ENCODE measurements around the gene ACSM2A. TPM values are rescaled to one million over a fixed set of nuclear protein-coding genes. Genes with fewer than 3 reads are reported as not detected.
"Not testable (repeated sequence)": the region's sequence is repeated elsewhere in the genome, so short reads cannot be mapped to it uniquely, and the experiment has no call there.

The ACSM2A gene
- total RNA-seq, 2 experiments from 2014 or later, result not detected

DNA sequence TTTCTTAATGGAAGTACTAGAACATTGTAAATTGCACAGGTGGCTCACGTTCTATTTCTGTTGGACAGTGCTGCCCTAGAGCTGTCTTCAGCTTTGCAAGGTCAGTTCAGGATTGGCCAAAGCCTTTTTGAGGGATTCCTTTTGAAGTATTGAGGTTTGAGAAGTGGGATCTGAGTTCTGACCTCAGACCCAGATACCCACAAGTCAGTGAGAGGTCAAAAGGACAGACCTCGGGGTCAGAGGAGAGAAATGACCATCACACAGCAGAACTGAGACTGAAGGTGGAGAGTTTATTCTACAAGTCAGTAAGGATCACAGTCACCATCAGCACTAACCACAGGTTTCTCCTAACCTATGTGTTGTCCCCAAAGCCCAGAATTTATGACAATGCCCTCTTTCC, 40.3 kb upstream of the ACSM2A start:
- Mint-ChIP-seq H3K4me3 (no peak overlapping the region), H3K9me3 (no peaks in the 10 kb centered on the region), H3K27ac (no peak overlapping the region), H3K36me3 (ENCODE audit: low read depth) (no peaks in the 10 kb centered on the region), H3K4me1 (ENCODE audit: low read depth) (no peaks in the 10 kb centered on the region), H3K27me3 (peaks cover 6% of the 10 kb centered on the region)
- no peak for DNase-seq
- TF ChIP-seq, protein P1, sequence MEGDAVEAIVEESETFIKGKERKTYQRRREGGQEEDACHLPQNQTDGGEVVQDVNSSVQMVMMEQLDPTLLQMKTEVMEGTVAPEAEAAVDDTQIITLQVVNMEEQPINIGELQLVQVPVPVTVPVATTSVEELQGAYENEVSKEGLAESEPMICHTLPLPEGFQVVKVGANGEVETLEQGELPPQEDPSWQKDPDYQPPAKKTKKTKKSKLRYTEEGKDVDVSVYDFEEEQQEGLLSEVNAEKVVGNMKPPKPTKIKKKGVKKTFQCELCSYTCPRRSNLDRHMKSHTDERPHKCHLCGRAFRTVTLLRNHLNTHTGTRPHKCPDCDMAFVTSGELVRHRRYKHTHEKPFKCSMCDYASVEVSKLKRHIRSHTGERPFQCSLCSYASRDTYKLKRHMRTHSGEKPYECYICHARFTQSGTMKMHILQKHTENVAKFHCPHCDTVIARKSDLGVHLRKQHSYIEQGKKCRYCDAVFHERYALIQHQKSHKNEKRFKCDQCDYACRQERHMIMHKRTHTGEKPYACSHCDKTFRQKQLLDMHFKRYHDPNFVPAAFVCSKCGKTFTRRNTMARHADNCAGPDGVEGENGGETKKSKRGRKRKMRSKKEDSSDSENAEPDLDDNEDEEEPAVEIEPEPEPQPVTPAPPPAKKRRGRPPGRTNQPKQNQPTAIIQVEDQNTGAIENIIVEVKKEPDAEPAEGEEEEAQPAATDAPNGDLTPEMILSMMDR (IDR thresholded peaks at IDR 0.05), result no peak
- ChIA-PET CTCF (no interaction called here), POLR2A (no interaction called here)
- ATAC-seq, result no peak
- intact Hi-C loops (cut with micrococcal nuclease), result no loop called here

- Mint-ChIP-seq H3K27ac (no peak overlapping the region), H3K4me1 (ENCODE audit: low read depth) (no peaks in the 10 kb centered on the region), H3K9me3 (no peaks in the 10 kb centered on the region), H3K4me3 (no peak overlapping the region), H3K36me3 (ENCODE audit: low read depth) (no peaks in the 10 kb centered on the region), H3K27me3 (peaks cover 6% of the 10 kb centered on the region)
- ChIA-PET CTCF (no interaction called here), POLR2A (no interaction called here)
- no peak for ATAC-seq
- TF ChIP-seq, protein P1 (IDR thresholded peaks at IDR 0.05), result no peak
- intact Hi-C loops (cut with micrococcal nuclease), result no loop called here
- no peak for DNase-seq
Measured at GRCh38 chr16:20415541-20415940, 35.8 kb upstream of the ACSM2A start.

GRCh38 chr16:20419093-20419492, 32.2 kb upstream of the ACSM2A start:
- H3K27ac Mint-ChIP-seq; H3K27me3 Mint-ChIP-seq; POLR2A ChIA-PET; intact Hi-C loops (cut with micrococcal nuclease); H3K9me3 Mint-ChIP-seq; ATAC-seq; H3K4me1 Mint-ChIP-seq (ENCODE audit: low read depth); H3K36me3 Mint-ChIP-seq (ENCODE audit: low read depth); DNase-seq; H3K4me3 Mint-ChIP-seq; CTCF ChIA-PET: not testable (repeated sequence)

- H3K9me3 Mint-ChIP-seq, H3K27me3 Mint-ChIP-seq, CTCF ChIA-PET: not testable (repeated sequence)
Measured at GRCh38 chr16:20421748-20422147, 29.6 kb upstream of the ACSM2A start.

DNA sequence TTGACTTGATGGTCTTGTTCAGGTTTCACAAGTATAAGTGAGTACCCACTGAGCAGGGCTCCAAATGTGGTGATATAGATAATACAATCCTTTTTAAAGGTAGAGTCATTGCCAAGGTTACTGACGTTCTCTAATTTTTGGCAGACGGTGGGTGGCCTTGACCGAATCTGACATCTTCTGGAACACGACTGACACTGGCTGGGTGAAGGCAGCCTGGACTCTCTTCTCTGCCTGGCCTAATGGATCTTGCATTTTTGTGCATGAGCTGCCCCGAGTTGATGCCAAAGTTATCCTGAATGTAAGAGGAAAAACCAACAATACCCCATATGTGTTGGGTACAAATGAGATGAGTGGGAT, 27.6 kb upstream of the ACSM2A start:
- H3K9me3 Mint-ChIP-seq; intact Hi-C loops (cut with micrococcal nuclease); ATAC-seq; H3K27ac Mint-ChIP-seq; POLR2A ChIA-PET; CTCF ChIA-PET; H3K4me3 Mint-ChIP-seq; H3K4me1 Mint-ChIP-seq (ENCODE audit: low read depth); DNase-seq; H3K36me3 Mint-ChIP-seq (ENCODE audit: low read depth); H3K27me3 Mint-ChIP-seq: not testable (repeated sequence)

More at GRCh38 chr16:20421748-20422147, 29.6 kb upstream of the ACSM2A start:
- DNase-seq; H3K36me3 Mint-ChIP-seq (ENCODE audit: low read depth); H3K4me1 Mint-ChIP-seq (ENCODE audit: low read depth); ATAC-seq; H3K27ac Mint-ChIP-seq; intact Hi-C loops (cut with micrococcal nuclease); POLR2A ChIA-PET; H3K4me3 Mint-ChIP-seq: not testable (repeated sequence)

GRCh38 chr16:20424129-20424866, 27.0 kb upstream of the ACSM2A start:
- no peaks in the 10 kb centered on the region for H3K9me3 Mint-ChIP-seq
- DNase-seq (no peak), ATAC-seq (no peak)
- no peak overlapping the region for H3K27ac Mint-ChIP-seq
- H3K36me3 Mint-ChIP-seq (ENCODE audit: low read depth), result no peaks in the 10 kb centered on the region
- no peaks in the 10 kb centered on the region for H3K4me1 Mint-ChIP-seq (ENCODE audit: low read depth)
- no peak overlapping the region for H3K4me3 Mint-ChIP-seq
- CTCF ChIA-PET, result no interaction called here
- POLR2A ChIA-PET, result no interaction called here
- intact Hi-C loops (cut with micrococcal nuclease), result no loop called here
- peaks cover 3% of the 10 kb centered on the region for H3K27me3 Mint-ChIP-seq
- TF ChIP-seq, protein P1 (IDR thresholded peaks at IDR 0.05), result no peak

DNA sequence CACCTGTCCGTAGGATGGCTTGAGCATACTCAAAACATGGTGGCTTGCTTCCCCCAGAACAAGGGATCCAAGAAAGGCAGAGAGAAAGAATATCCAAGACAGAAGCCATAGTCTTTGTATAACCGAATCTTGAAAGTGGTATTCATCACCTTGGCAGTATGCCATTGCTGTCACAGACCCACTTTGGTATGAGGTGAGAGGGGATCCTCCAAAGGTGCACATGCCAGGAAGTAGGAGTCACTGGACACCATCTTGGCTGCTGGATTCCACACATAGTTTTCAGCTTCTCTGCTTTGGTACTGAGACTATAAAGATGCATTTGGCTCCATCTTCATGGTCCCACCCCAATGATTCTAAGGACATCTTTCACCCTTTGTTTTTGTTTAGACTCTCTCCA, 23.9 kb upstream of the ACSM2A start:
- H3K9me3 Mint-ChIP-seq; DNase-seq; H3K27me3 Mint-ChIP-seq; intact Hi-C loops (cut with micrococcal nuclease); POLR2A ChIA-PET; H3K4me3 Mint-ChIP-seq; H3K27ac Mint-ChIP-seq; H3K4me1 Mint-ChIP-seq (ENCODE audit: low read depth); CTCF ChIA-PET; H3K36me3 Mint-ChIP-seq (ENCODE audit: low read depth); ATAC-seq: not testable (repeated sequence)

DNA sequence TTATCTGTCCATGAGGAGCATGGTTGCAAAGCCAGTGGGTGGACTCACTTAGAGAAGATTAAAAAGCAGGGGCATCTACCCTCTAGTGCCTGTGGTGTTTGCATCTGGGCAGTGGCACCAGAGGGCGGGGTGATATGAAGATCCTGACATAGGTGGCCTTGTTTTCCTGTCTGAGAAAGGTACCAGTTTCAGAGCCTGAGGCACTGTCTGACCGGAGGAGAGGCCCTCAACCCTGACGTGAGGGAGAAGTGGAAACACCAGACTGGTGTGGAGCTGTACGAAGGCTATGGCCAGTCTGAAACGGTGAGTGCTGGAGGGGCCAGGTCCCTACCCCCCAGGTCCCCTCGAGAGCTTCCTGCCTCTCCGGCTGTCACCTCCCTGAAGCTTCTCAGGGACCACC, 21.8 kb upstream of the ACSM2A start:
- H3K27me3 Mint-ChIP-seq; H3K9me3 Mint-ChIP-seq; CTCF ChIA-PET; H3K36me3 Mint-ChIP-seq (ENCODE audit: low read depth); H3K4me1 Mint-ChIP-seq (ENCODE audit: low read depth); H3K27ac Mint-ChIP-seq; DNase-seq; H3K4me3 Mint-ChIP-seq; ATAC-seq; intact Hi-C loops (cut with micrococcal nuclease): not testable (repeated sequence)
- POLR2A ChIA-PET, result interaction anchor here (0.5 kb wide), 1 partner anchor 29 kb away, joined by 4 read pairs; no protein-coding TSS in a partner anchor

DNA sequence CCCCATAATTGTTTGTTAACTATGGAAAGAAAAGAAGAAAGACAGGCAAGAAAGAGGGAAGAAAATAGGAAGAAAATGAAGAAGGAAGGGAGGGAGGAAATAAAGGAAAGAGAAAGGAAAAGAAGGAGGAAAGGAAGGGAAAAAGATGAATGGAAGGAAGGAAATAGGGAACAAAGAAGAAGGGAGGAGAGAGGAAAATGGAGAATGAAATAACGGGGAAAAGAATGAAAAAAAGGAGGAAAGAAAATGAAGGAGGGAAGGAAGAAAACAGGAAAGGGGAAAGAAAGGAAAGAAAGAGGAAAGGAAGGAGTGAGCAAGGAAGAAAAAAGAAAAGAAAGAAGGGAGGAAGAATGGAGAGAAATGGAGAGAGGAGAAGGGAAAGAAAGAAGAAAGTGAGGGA, 20.8 kb upstream of the ACSM2A start:
- H3K27me3 Mint-ChIP-seq; intact Hi-C loops (cut with micrococcal nuclease); POLR2A ChIA-PET; ATAC-seq; H3K9me3 Mint-ChIP-seq; H3K4me3 Mint-ChIP-seq; H3K4me1 Mint-ChIP-seq (ENCODE audit: low read depth); H3K36me3 Mint-ChIP-seq (ENCODE audit: low read depth); CTCF ChIA-PET; DNase-seq; H3K27ac Mint-ChIP-seq: not testable (repeated sequence)
